Neural cell (in vitro differentiated cells): ENCODE measurements around the gene DOCK2. TPM values are rescaled to one million over a fixed set of nuclear protein-coding genes. Genes with fewer than 3 reads are reported as not detected.

Experiments used
- H2AFZ ChIP-seq: fragments of 200-600, 300-800 bp; sonication (generic), shearing (Covaris generic); 2 replicates; pipeline ENCODE4 v1.6.0; 2014; ENCODE audit warnings: low read depth, mild to moderate bottlenecking, antibody characterized with exemption, low read length, moderate library complexity
- H3F3A ChIP-seq: fragments of 200-600 bp; shearing (Covaris generic); 2 replicates; pipeline ENCODE4 v1.6.1; 2016; ENCODE audit warnings: mild to moderate bottlenecking, moderate library complexity, mixed read lengths, antibody characterized with exemption, low read length; ENCODE audit not compliant: insufficient read depth, poor library complexity, severe bottlenecking
- H3K27ac ChIP-seq: fragments of 200-600, 300-800 bp; sonication (generic), shearing (Covaris generic); 2 replicates; pipeline ENCODE4 v1.5.1; 2014; ENCODE audit warnings: mild to moderate bottlenecking, low read length, moderate library complexity
- H3K27me3 ChIP-seq: fragments of 300-800, 200-600 bp; sonication (generic), shearing (Covaris generic); 2 replicates; pipeline ENCODE4 v1.6.0; 2014; ENCODE audit warnings: mild to moderate bottlenecking, low read depth, low read length, moderate library complexity; ENCODE audit not compliant: insufficient read depth
- H3K36me3 ChIP-seq: fragments of 300-800, 200-600 bp; sonication (generic), shearing (Covaris generic); 2 replicates; pipeline ENCODE4 v1.5.1; 2014; ENCODE audit warnings: mild to moderate bottlenecking, antibody characterized with exemption, low read length, moderate library complexity; ENCODE audit not compliant: insufficient read depth
- H3K4me2 ChIP-seq: fragments of 300-800, 200-600 bp; sonication (generic), shearing (Covaris generic); 2 replicates; pipeline ENCODE4 v1.6.0; 2014; ENCODE audit warnings: mild to moderate bottlenecking, low read length
- H3K4me3 ChIP-seq: fragments of 300-800, 200-600 bp; sonication (generic), shearing (Covaris generic); 2 replicates; pipeline ENCODE4 v1.5.1; 2014; ENCODE audit warnings: mild to moderate bottlenecking, low read length, moderate library complexity
- H3K79me2 ChIP-seq: fragments of 200-600 bp; shearing (Covaris generic); replicated peaks from 2 replicates; pipeline ENCODE4 v1.6.0; 2014; ENCODE audit warnings: mild to moderate bottlenecking, low read length, moderate library complexity; ENCODE audit not compliant: insufficient read depth
- H3K9ac ChIP-seq: fragments of 300-800, 200-600 bp; sonication (generic), shearing (Covaris generic); 2 replicates; pipeline ENCODE4 v1.6.1; 2016; ENCODE audit warnings: mild to moderate bottlenecking, low read length, mixed read lengths
- H3K9me2 ChIP-seq: fragments of 200-600 bp; shearing (Covaris generic); 2 replicates; pipeline ENCODE4 v1.6.1; 2016; ENCODE audit warnings: mild to moderate bottlenecking, low read length, mixed read lengths; ENCODE audit not compliant: insufficient read depth
- H3K9me3 ChIP-seq: fragments of 200-600, 300-800 bp; sonication (generic), shearing (Covaris generic); 2 replicates; pipeline ENCODE4 v1.6.1; 2016; ENCODE audit warnings: mild to moderate bottlenecking, mixed run types, low read length, moderate library complexity, mixed read lengths
- H4K20me1 ChIP-seq: fragments of 200-600 bp; shearing (Covaris generic); 2 replicates; pipeline ENCODE4 v1.6.1; 2016; ENCODE audit warnings: mild to moderate bottlenecking, mixed run types; ENCODE audit not compliant: insufficient read depth
- EP300 ChIP-seq: fragments of 450-650 bp; conservative IDR thresholded peaks from 2 replicates; pipeline ENCODE4 v1.6.1; 2014; ENCODE audit warnings: antibody characterized with exemption, mild to moderate bottlenecking, moderate library complexity; ENCODE audit not compliant: poor library complexity, severe bottlenecking
- EZH2 ChIP-seq: fragments of 200-600, 300-800 bp; shearing (Covaris generic), sonication (generic); IDR thresholded peaks from 2 replicates; pipeline ENCODE4 v1.6.1; 2014; ENCODE audit warnings: antibody characterized with exemption, low read length, borderline replicate concordance, mild to moderate bottlenecking; ENCODE audit not compliant: insufficient read depth, poor library complexity, severe bottlenecking
- MXI1 ChIP-seq: fragments of 450-650 bp; conservative IDR thresholded peaks from 2 replicates; pipeline ENCODE4 v1.6.1; 2014; ENCODE audit warnings: antibody characterized with exemption, mild to moderate bottlenecking; ENCODE audit not compliant: poor library complexity, severe bottlenecking
- POLR2AphosphoS5 ChIP-seq: IDR thresholded peaks from 2 replicates; pipeline ENCODE4 v1.6.1; 2012
- RAD21 ChIP-seq: fragments of 450-650 bp; conservative IDR thresholded peaks from 2 replicates; pipeline ENCODE4 v1.6.1; 2014; ENCODE audit warnings: antibody characterized with exemption, mild to moderate bottlenecking, moderate library complexity
- SMC3 ChIP-seq: fragments of 450-650 bp; conservative IDR thresholded peaks from 2 replicates; pipeline ENCODE4 v1.6.1; 2014; ENCODE audit warnings: antibody characterized with exemption, mild to moderate bottlenecking, moderate library complexity; ENCODE audit not compliant: poor library complexity
- TAF1 ChIP-seq: IDR thresholded peaks from 2 replicates; pipeline ENCODE4 v1.6.1; 2012; ENCODE audit warnings: low read depth
- polyA plus RNA-seq: library from polyadenylated mRNA; depleted of rRNA; stranded (reverse); fragments of >200 nt; gene quantifications from 2 replicates; pipeline ENCODE4 v1.2.3, GENCODE V29; 2014
- TF ChIP-seq, protein P1 (sequence below): fragments of 450-650 bp; IDR thresholded peaks from 2 replicates; pipeline ENCODE4 v1.5.1; 2014; ENCODE audit warnings: antibody characterized with exemption, mild to moderate bottlenecking, moderate library complexity; ENCODE audit not compliant: poor library complexity, severe bottlenecking
- TF ChIP-seq, protein P2 (sequence below): IDR thresholded peaks from 2 replicates; pipeline ENCODE4 v1.6.1; 2012; ENCODE audit warnings: borderline replicate concordance

The DOCK2 gene
- polyA plus RNA-seq, 1 donor from 2014 or later = 0.15 TPM

DNA sequence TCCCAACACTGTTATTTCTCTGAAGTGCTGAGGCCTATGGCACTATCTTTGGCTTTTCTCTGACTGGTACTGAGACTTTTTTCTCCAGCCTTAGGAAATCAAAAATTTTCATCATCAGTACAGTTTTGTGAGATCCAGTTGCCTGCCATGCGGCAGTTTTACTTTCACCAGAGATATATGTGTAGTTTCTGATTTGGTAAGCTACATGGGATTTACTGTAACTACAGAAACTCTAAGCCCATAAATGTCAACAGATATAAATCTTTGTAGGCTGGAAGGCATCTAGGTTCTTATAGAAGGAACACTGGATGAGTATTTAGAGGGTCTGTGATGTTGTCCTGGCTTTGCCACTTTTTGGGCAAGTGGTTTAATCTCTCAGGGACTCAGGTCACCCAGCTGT is 69.0 kb downstream of the DOCK2 start:
- no peak overlapping the region for H2AFZ ChIP-seq
- no peaks in the 10 kb centered on the region for H3F3A ChIP-seq
- no peak overlapping the region for H3K27ac ChIP-seq
- no peaks in the 10 kb centered on the region for H3K9me3 ChIP-seq
- H3K9ac ChIP-seq = no peak overlapping the region
- no peaks in the 10 kb centered on the region for H3K79me2 ChIP-seq
- H3K27me3 ChIP-seq = no peaks in the 10 kb centered on the region
- no peaks in the 10 kb centered on the region for H4K20me1 ChIP-seq
- TF ChIP-seq TAF1 = no peak
- TF ChIP-seq POLR2AphosphoS5 = no peak
- TF ChIP-seq, protein P1, sequence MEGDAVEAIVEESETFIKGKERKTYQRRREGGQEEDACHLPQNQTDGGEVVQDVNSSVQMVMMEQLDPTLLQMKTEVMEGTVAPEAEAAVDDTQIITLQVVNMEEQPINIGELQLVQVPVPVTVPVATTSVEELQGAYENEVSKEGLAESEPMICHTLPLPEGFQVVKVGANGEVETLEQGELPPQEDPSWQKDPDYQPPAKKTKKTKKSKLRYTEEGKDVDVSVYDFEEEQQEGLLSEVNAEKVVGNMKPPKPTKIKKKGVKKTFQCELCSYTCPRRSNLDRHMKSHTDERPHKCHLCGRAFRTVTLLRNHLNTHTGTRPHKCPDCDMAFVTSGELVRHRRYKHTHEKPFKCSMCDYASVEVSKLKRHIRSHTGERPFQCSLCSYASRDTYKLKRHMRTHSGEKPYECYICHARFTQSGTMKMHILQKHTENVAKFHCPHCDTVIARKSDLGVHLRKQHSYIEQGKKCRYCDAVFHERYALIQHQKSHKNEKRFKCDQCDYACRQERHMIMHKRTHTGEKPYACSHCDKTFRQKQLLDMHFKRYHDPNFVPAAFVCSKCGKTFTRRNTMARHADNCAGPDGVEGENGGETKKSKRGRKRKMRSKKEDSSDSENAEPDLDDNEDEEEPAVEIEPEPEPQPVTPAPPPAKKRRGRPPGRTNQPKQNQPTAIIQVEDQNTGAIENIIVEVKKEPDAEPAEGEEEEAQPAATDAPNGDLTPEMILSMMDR = no peak
- no peak for TF ChIP-seq EZH2
- TF ChIP-seq SMC3 = no peak
- TF ChIP-seq, protein P2, sequence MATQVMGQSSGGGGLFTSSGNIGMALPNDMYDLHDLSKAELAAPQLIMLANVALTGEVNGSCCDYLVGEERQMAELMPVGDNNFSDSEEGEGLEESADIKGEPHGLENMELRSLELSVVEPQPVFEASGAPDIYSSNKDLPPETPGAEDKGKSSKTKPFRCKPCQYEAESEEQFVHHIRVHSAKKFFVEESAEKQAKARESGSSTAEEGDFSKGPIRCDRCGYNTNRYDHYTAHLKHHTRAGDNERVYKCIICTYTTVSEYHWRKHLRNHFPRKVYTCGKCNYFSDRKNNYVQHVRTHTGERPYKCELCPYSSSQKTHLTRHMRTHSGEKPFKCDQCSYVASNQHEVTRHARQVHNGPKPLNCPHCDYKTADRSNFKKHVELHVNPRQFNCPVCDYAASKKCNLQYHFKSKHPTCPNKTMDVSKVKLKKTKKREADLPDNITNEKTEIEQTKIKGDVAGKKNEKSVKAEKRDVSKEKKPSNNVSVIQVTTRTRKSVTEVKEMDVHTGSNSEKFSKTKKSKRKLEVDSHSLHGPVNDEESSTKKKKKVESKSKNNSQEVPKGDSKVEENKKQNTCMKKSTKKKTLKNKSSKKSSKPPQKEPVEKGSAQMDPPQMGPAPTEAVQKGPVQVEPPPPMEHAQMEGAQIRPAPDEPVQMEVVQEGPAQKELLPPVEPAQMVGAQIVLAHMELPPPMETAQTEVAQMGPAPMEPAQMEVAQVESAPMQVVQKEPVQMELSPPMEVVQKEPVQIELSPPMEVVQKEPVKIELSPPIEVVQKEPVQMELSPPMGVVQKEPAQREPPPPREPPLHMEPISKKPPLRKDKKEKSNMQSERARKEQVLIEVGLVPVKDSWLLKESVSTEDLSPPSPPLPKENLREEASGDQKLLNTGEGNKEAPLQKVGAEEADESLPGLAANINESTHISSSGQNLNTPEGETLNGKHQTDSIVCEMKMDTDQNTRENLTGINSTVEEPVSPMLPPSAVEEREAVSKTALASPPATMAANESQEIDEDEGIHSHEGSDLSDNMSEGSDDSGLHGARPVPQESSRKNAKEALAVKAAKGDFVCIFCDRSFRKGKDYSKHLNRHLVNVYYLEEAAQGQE = no peak
- TF ChIP-seq EP300 = no peak
- no peak for TF ChIP-seq RAD21
- TF ChIP-seq MXI1 = no peak
- H3K9me2 ChIP-seq = no peaks in the 10 kb centered on the region
- no peak overlapping the region for H3K4me3 ChIP-seq
- H3K36me3 ChIP-seq = no peaks in the 10 kb centered on the region
- no peak overlapping the region for H3K4me2 ChIP-seq

- Histone ChIP-seq H3K27me3 (no peaks in the 10 kb centered on the region), H3K9me2 (no peaks in the 10 kb centered on the region), H4K20me1 (no peaks in the 10 kb centered on the region), H3F3A (no peaks in the 10 kb centered on the region), H3K9ac (no peak overlapping the region), H3K79me2 (no peaks in the 10 kb centered on the region), H3K36me3 (no peaks in the 10 kb centered on the region), H3K9me3 (no peaks in the 10 kb centered on the region), H3K4me2 (no peak overlapping the region), H3K27ac (no peak overlapping the region), H3K4me3 (no peak overlapping the region), H2AFZ (no peak overlapping the region)
- TF ChIP-seq MXI1 (no peak), EZH2 (no peak), POLR2AphosphoS5 (no peak), TAF1 (no peak), RAD21 (no peak)
- TF ChIP-seq, protein P2 = no peak
Observed at GRCh38 chr5:169706758-169707450, 69.8 kb downstream of the DOCK2 start.
